H1 (cell line): Measurements from ENCODE around the gene EFCAB8. TPM values are rescaled to one million over a fixed set of nuclear protein-coding genes. Genes with fewer than 3 reads are reported as not detected.

ENCODE experiments used
- CBX5 ChIP-seq: fragments of 300-800, 300-1000 bp; sonication (generic); IDR thresholded peaks from 2 replicates; pipeline ENCODE4 v1.7.1; 2016; ENCODE audit warnings: antibody characterized with exemption, low read length, low read depth
- EP300 ChIP-seq, 2 experiments: IDR thresholded peaks; 1 replicate in 1 of 2; 2 replicates in 1 of 2; pipeline ENCODE4 v1.6.1; 2011 to 2012; ENCODE audit warnings: low read depth in 2 of 2, low read length in 2 of 2, mild to moderate bottlenecking in 2 of 2, borderline replicate concordance in 1 of 2, inconsistent platforms in 1 of 2, moderate library complexity in 1 of 2
- JUND ChIP-seq: IDR thresholded peaks from 2 replicates; pipeline ENCODE4 v1.6.1; 2011; ENCODE audit warnings: mild to moderate bottlenecking, improper control_type of control experiment, low read length
- polyA plus RNA-seq, 7 experiments: library from polyadenylated mRNA; depleted of rRNA in 3 of 7; stranded (reverse) in 5 of 7; unstranded in 2 of 7; fragments of >200 nt in 5 of 7; fragments of 200-250 nt in 2 of 7; gene quantifications; 1 replicate in 5 of 7; 2 replicates in 1 of 7; 4 replicates in 1 of 7; pipeline versions ENCODE4 v1.2.1 to v1.2.3, GENCODE V29; 2011 to 2013; ENCODE audit warnings: missing spikeins in 2 of 7, mixed read lengths in 2 of 7
- total RNA-seq: library from RNA; stranded (reverse); fragmentation: NEBNext Ultra II Directional; extraction: Animal tissue kit (Norgen Biotek cat#: 25700); gene quantifications from 2 replicates; pipeline ENCODE4 v1.2.1, GENCODE V29; 2021

EFCAB8 gene
- total and polyA plus RNA-seq, 2 of the 8 experiments (the other 6 are each of a cell fraction or from before 2014, with no cell fraction given): 0.06 to 0.20 TPM

DNA sequence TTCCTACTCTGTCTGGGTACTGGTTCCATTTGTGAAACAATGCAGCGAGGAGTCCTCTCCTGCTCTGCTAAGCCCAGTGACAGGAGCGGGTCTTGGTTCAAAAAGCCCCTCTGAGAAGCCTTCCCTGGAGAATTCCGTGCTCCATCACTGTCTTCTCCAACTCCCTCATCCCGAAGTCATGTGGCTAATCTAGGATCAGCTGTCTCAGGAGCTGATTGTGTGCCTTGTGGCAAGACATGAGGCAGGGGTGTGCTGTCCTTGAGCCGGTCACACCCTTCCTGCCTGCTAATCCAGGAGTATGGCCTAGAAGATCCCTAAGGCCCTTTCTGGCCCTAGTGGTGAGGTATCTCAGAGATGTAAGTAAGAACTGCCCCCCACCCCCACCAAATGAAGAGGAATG lies 72.0 kb downstream of the EFCAB8 start (continued):
- TF ChIP-seq EP300 (IDR thresholded peaks at IDR 0.05; ENCODE audit: borderline replicate concordance in 1 of 2, low read depth in 2 of 2, low read length in 2 of 2) (no peak), JUND (no peak), CBX5 (no peak)
